ENCODE measurements around the gene RNF144B. TPM values are rescaled to one million over a fixed set of nuclear protein-coding genes. Genes with fewer than 3 reads are reported as not detected.

RNF144B gene
- total and polyA plus RNA-seq, 10 of the 15 experiments (the other 5 are each of a cell fraction or from before 2014, with no cell fraction given): 0.03 to 0.18 (median 0.14) TPM

GRCh38 chr6:18515767-18516166 lies 128.6 kb downstream of the RNF144B start (continued):
- TF ChIP-seq E2F8 (IDR thresholded peaks at IDR 0.05; ENCODE audit: low read depth, partially characterized antibody) (no peak), BCL3 (IDR thresholded peaks at IDR 0.05; ENCODE audit: borderline replicate concordance, insufficient read depth, low read depth, low read length, poor library complexity, severe bottlenecking) (no peak)

Other genes with a start within 250 kb of the RNF144B start
- 11.6 and 13.8 TPM in 2 replicates for gene TPMT, start 232.3 kb upstream of the RNF144B start, total RNA-seq (2014; rRNA removed)
- gene TPMT, start 232.3 kb upstream of the RNF144B start, total RNA-seq (2014; rRNA removed; fragmentation: Illumina TruSeq; extraction: Trizol): 16.3 and 17.0 TPM in 2 replicates
- 7.9 and 8.2 TPM in 2 replicates for gene TPMT, start 232.3 kb upstream of the RNF144B start, total RNA-seq (2021)
- gene TPMT, start 232.3 kb upstream of the RNF144B start, polyA plus RNA-seq (2011; rRNA removed): 16.5 and 24.9 TPM in 2 replicates
- gene TPMT, start 232.3 kb upstream of the RNF144B start, polyA plus RNA-seq (2014; fragmentation: Illumina TruSeq; extraction: Trizol): 18.2 and 24.3 TPM in 2 replicates
- 10 to 100 TPM; 16.2 to 16.4 TPM for gene TPMT, start 232.3 kb upstream of the RNF144B start, polyA plus RNA-seq (2014; fragmentation: Nextera tagmentation; extraction: Ambion mirVana)
- gene TPMT, start 232.3 kb upstream of the RNF144B start, polyA plus RNA-seq (2014; rRNA removed): 10.9 and 13.0 TPM in 2 replicates
- gene TPMT, start 232.3 kb upstream of the RNF144B start, polyA plus RNA-seq (2016; fragmentation: Nextera tagmentation; extraction: Ambion mirVana): 10 to 100 TPM; 16.5 to 17.7 TPM
- gene KDM1B, start 231.9 kb upstream of the RNF144B start, total RNA-seq (2014; rRNA removed): 9.5 and 11.0 TPM in 2 replicates
- gene KDM1B, start 231.9 kb upstream of the RNF144B start, total RNA-seq (2014; rRNA removed; fragmentation: Illumina TruSeq; extraction: Trizol): 12.3 and 12.9 TPM in 2 replicates
- gene KDM1B, start 231.9 kb upstream of the RNF144B start, total RNA-seq (2021): 16.2 and 20.0 TPM in 2 replicates
- 22.5 and 25.2 TPM in 2 replicates for gene KDM1B, start 231.9 kb upstream of the RNF144B start, polyA plus RNA-seq (2011; rRNA removed)
- 14.6 and 18.0 TPM in 2 replicates for gene KDM1B, start 231.9 kb upstream of the RNF144B start, polyA plus RNA-seq (2014; fragmentation: Illumina TruSeq; extraction: Trizol)
- gene KDM1B, start 231.9 kb upstream of the RNF144B start, polyA plus RNA-seq (2014; fragmentation: Nextera tagmentation; extraction: Ambion mirVana): 1 to 10 TPM; 1.7 to 2.9 TPM
- gene KDM1B, start 231.9 kb upstream of the RNF144B start, polyA plus RNA-seq (2014; rRNA removed): 11.2 and 13.6 TPM in 2 replicates
- gene KDM1B, start 231.9 kb upstream of the RNF144B start, polyA plus RNA-seq (2016; fragmentation: Nextera tagmentation; extraction: Ambion mirVana): 10 to 100 TPM; 14.3 to 16.3 TPM
- 202 and 261 TPM in 2 replicates for gene DEK, start 122.8 kb upstream of the RNF144B start, total RNA-seq (2014; rRNA removed)
- gene DEK, start 122.8 kb upstream of the RNF144B start, total RNA-seq (2014; rRNA removed; fragmentation: Illumina TruSeq; extraction: Trizol): 331 and 346 TPM in 2 replicates
- 187 and 189 TPM in 2 replicates for gene DEK, start 122.8 kb upstream of the RNF144B start, total RNA-seq (2021)
- 157 and 297 TPM in 2 replicates for gene DEK, start 122.8 kb upstream of the RNF144B start, polyA plus RNA-seq (2011; rRNA removed)
- 312 and 372 TPM in 2 replicates for gene DEK, start 122.8 kb upstream of the RNF144B start, polyA plus RNA-seq (2014; fragmentation: Illumina TruSeq; extraction: Trizol)
- 100 to 1,000 TPM; 111 to 117 TPM for gene DEK, start 122.8 kb upstream of the RNF144B start, polyA plus RNA-seq (2014; fragmentation: Nextera tagmentation; extraction: Ambion mirVana)
- 139 and 164 TPM in 2 replicates for gene DEK, start 122.8 kb upstream of the RNF144B start, polyA plus RNA-seq (2014; rRNA removed)
- 100 to 1,000 TPM; 206 to 212 TPM for gene DEK, start 122.8 kb upstream of the RNF144B start, polyA plus RNA-seq (2016; fragmentation: Nextera tagmentation; extraction: Ambion mirVana)